B cell (primary cell): ENCODE data around the gene SPIRE1. TPM values are rescaled to one million over a fixed set of nuclear protein-coding genes. Genes with fewer than 3 reads are reported as not detected.

Source experiments
- ATAC-seq: fragments of 200-7000 bp; cut with Tn5 transposase; one replicate; pipeline ENCODE4 v1.10.0; 2021; ENCODE audit warnings: low read depth, mild to moderate bottlenecking, moderate number of reproducible peaks, moderate library complexity
- CTCF ChIA-PET: fragments of 350-600 bp; sonication (Branson Sonifier 250); formaldehyde crosslinking; loops from one replicate; lab custom pipeline; 2021; ENCODE audit warnings: antibody characterized with exemption, inconsistent platforms; lab: Charles Lee
- POLR2A ChIA-PET: fragments of 350-600 bp; sonication (Branson Sonifier 250); formaldehyde crosslinking; loops from one replicate; lab custom pipeline; 2021; ENCODE audit warnings: antibody characterized with exemption; lab: Charles Lee
- DNase-seq: peaks from one replicate; pipeline ENCODE4 v3.0.0; 2013
- H2AFZ ChIP-seq: 2 replicates; pipeline ENCODE4 v1.6.1; 2012; ENCODE audit warnings: mild to moderate bottlenecking, low read depth, low read length; ENCODE audit not compliant: insufficient read depth, poor library complexity, severe bottlenecking
- H3K27ac ChIP-seq, 2 donors: 1 replicate in 1 of 2; 2 replicates in 1 of 2; pipeline ENCODE4 v1.5.1; 2012 to 2013; ENCODE audit warnings: low read length in 2 of 2, mild to moderate bottlenecking in 2 of 2, moderate library complexity in 1 of 2
- H3K27me3 ChIP-seq, 4 experiments: fragments of 200-600 bp in 1 of 4; sonication (generic) in 1 of 4; replicated peaks in 1 of 4; 1 replicate in 2 of 4; 2 replicates in 2 of 4; pipeline versions ENCODE4 v1.6.1 to v1.7.0; 2013 to 2016; ENCODE audit warnings: low read length in 3 of 4, mild to moderate bottlenecking in 2 of 4, mixed read lengths in 1 of 4, moderate library complexity in 1 of 4; ENCODE audit not compliant: insufficient read depth in 4 of 4, control insufficient read depth in 3 of 4; ENCODE audit errors: control extremely low read depth in 1 of 4
- H3K36me3 ChIP-seq, 2 experiments: replicated peaks in 1 of 2; 1 replicate in 1 of 2; 2 replicates in 1 of 2; pipeline versions ENCODE4 v1.6.1 to v1.7.1; 2013; ENCODE audit warnings: low read length in 1 of 2; ENCODE audit not compliant: insufficient read depth in 2 of 2, control insufficient read depth in 1 of 2; ENCODE audit errors: control extremely low read depth in 1 of 2, extremely low read depth in 1 of 2
- H3K4me1 ChIP-seq, 2 donors: fragments of 200-600 bp in 1 of 2; sonication (generic) in 1 of 2; 1 replicate in 1 of 2; 2 replicates in 1 of 2; pipeline versions ENCODE4 v1.5.1 to v1.6.1; 2013 to 2017; ENCODE audit warnings: low read length in 2 of 2; ENCODE audit not compliant: control insufficient read depth in 2 of 2, insufficient read depth in 2 of 2
- H3K4me2 ChIP-seq: replicated peaks from 2 replicates; pipeline ENCODE3; 2012; ENCODE audit warnings: mild to moderate bottlenecking, low read depth, low read length; ENCODE audit not compliant: poor library complexity, severe bottlenecking
- H3K4me3 ChIP-seq, 5 experiments: fragments of 200-600 bp in 1 of 5; sonication (generic) in 1 of 5; 1 replicate in 3 of 5; 2 replicates in 2 of 5; pipeline versions ENCODE4 v1.5.1 to v1.7.0; 2011 to 2016; ENCODE audit warnings: low read length in 4 of 5, mild to moderate bottlenecking in 4 of 5, low read depth in 2 of 5, control low read depth in 1 of 5, moderate library complexity in 1 of 5; ENCODE audit not compliant: insufficient read depth in 1 of 5; ENCODE audit errors: control extremely low read depth in 1 of 5, extremely low read depth in 1 of 5
- H3K79me2 ChIP-seq: fragments of 200-600 bp; sonication (generic); one replicate; pipeline ENCODE4 v1.6.0; 2016; ENCODE audit warnings: low read length; ENCODE audit not compliant: control insufficient read depth, insufficient read depth
- H3K9ac ChIP-seq: fragments of 200-600 bp; sonication (generic); 2 replicates; pipeline ENCODE4 v1.6.1; 2017; ENCODE audit warnings: mild to moderate bottlenecking, low read length, moderate library complexity
- H3K9me3 ChIP-seq, 3 donors: one replicate each; pipeline versions ENCODE4 v1.6.1 to v1.7.1; 2013; ENCODE audit warnings: low read length in 2 of 3; ENCODE audit not compliant: control insufficient read depth in 2 of 3, insufficient read depth in 1 of 3; ENCODE audit errors: control extremely low read depth in 1 of 3
- H4K20me1 ChIP-seq: 2 replicates; pipeline ENCODE4 v1.6.0; 2012; ENCODE audit warnings: mild to moderate bottlenecking, low read length; ENCODE audit not compliant: insufficient read depth, control insufficient read depth, poor library complexity, severe bottlenecking
- H3K27ac Mint-ChIP-seq: one replicate; pipeline ENCODE4 v1.8.0; 2021; ENCODE audit warnings: mixed read lengths
- H3K27me3 Mint-ChIP-seq: one replicate; pipeline ENCODE4 v1.8.0; 2021; ENCODE audit warnings: mixed read lengths
- H3K4me1 Mint-ChIP-seq: one replicate; pipeline ENCODE4 v1.8.0; 2021; ENCODE audit warnings: mixed read lengths
- H3K4me3 Mint-ChIP-seq: one replicate; pipeline ENCODE4 v1.8.0; 2021; ENCODE audit warnings: mixed read lengths
- H3K9me3 Mint-ChIP-seq: one replicate; pipeline ENCODE4 v1.8.0; 2022; ENCODE audit warnings: mixed read lengths; ENCODE audit not compliant: insufficient read depth
- EZH2 ChIP-seq: IDR thresholded peaks from 2 replicates; pipeline ENCODE4 v1.6.1; 2012; ENCODE audit warnings: borderline replicate concordance, low read depth, mild to moderate bottlenecking, moderate library complexity, low read length; ENCODE audit not compliant: insufficient read depth, poor library complexity, severe bottlenecking
- WGBS: methylation state at CpG from one replicate; pipeline ENCODE4 v1.1.5; 2013; ENCODE audit warnings: missing lambda C conversion rate; ENCODE audit not compliant: insufficient coverage; 5-methylcytosine and 5-hydroxymethylcytosine counted together
- intact Hi-C: fragments of 100-400 bp; cut with micrococcal nuclease; formaldehyde crosslinking; loops from one replicate; pipeline ENCODE4 v1.10.0; 2022
- polyA plus RNA-seq: library from polyadenylated mRNA; depleted of rRNA; stranded (reverse); fragments of >200 nt; gene quantifications from 2 replicates; pipeline ENCODE4 v1.2.3, GENCODE V29; 2012
- total RNA-seq, 2 donors: library from RNA; stranded (reverse); fragments of 120-200 nt in 1 of 2; gene quantifications; 1 replicate in 1 of 2; 2 replicates in 1 of 2; pipeline versions ENCODE4 v1.2.3 to v1.2.4, GENCODE V29; 2013 to 2022
- TF ChIP-seq, protein P1 (sequence below): fragments of 200-600 bp; IDR thresholded peaks from one replicate; pipeline ENCODE4 v1.8.0; 2022; ENCODE audit warnings: antibody characterized with exemption, mild to moderate bottlenecking

The SPIRE1 gene
- total and polyA plus RNA-seq, 2 donors (not counting 1 experiment from before 2014, with no cell fraction given): 0.22 to 4.0 TPM

DNA sequence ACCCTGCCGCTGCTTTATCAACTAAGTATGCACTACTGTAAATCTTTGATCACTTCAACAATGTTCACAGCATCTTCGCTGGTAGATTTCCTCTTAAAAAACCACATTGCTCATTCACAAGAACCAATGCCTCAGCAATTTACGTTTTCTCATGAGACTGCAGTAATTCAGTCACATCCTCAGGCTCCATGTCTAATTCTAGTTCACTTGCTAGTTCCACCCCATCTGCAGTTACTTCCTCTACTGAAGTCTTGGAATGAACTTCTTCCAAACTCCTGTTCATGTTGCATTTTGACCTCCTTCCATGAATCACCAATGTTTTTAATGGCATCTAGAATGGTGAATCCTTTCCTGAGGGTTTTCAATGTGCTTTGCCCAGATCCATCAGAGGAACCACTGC is 214.4 kb downstream of the SPIRE1 start:
- H3K9me3 Mint-ChIP-seq: no peaks in the 10 kb centered on the region
- no peaks in the 10 kb centered on the region for H3K27me3 ChIP-seq
- ATAC-seq: no peak
- H3K4me1 Mint-ChIP-seq: no peaks in the 10 kb centered on the region
- intact Hi-C loops: no loop called here
- H3K27me3 Mint-ChIP-seq: no peaks in the 10 kb centered on the region
- H3K4me3 Mint-ChIP-seq: no peak overlapping the region
- POLR2A ChIA-PET: no interaction called here
- H3K27ac ChIP-seq: no peak overlapping the region
- 93% methylated on average over 3 of the region's 3 CpGs for WGBS
- no peak overlapping the region for H3K9ac ChIP-seq
- H3K79me2 ChIP-seq: no peaks in the 10 kb centered on the region
- DNase-seq: no peak
- H3K36me3 ChIP-seq: no peaks in the 10 kb centered on the region
- H3K4me1 ChIP-seq: no peaks in the 10 kb centered on the region
- no peak overlapping the region for H2AFZ ChIP-seq
- H3K27ac Mint-ChIP-seq: no peak overlapping the region
- no peak for TF ChIP-seq EZH2
- TF ChIP-seq, protein P1, sequence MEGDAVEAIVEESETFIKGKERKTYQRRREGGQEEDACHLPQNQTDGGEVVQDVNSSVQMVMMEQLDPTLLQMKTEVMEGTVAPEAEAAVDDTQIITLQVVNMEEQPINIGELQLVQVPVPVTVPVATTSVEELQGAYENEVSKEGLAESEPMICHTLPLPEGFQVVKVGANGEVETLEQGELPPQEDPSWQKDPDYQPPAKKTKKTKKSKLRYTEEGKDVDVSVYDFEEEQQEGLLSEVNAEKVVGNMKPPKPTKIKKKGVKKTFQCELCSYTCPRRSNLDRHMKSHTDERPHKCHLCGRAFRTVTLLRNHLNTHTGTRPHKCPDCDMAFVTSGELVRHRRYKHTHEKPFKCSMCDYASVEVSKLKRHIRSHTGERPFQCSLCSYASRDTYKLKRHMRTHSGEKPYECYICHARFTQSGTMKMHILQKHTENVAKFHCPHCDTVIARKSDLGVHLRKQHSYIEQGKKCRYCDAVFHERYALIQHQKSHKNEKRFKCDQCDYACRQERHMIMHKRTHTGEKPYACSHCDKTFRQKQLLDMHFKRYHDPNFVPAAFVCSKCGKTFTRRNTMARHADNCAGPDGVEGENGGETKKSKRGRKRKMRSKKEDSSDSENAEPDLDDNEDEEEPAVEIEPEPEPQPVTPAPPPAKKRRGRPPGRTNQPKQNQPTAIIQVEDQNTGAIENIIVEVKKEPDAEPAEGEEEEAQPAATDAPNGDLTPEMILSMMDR: no peak
- no peaks in the 10 kb centered on the region for H4K20me1 ChIP-seq
- CTCF ChIA-PET: no interaction called here
- no peak overlapping the region for H3K4me3 ChIP-seq
- H3K9me3 ChIP-seq: peaks cover 0 to 1% (median 0%) of the 10 kb centered on the region in 3 donors
- H3K4me2 ChIP-seq: no peak overlapping the region

DNA sequence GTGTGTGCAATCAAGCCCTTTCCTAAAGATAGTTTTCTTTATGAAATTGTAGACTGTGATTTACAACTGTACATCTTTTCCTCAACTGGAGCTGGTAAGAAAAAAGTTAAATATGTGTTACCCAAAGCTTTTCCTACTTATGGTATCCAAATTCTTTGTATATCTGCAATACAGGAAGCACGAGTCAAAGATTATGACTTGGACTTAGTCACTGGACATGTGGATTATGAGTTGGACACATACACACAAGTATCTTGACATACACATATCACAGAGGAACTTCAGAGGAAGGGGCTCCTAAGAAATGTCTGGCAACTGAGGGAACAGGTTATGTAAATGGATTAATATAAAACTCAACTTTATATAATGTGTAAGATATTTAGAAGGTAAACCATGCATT is 215.0 kb downstream of the SPIRE1 start:
- Histone ChIP-seq H3K4me1 (no peaks in the 10 kb centered on the region), H3K9ac (no peak overlapping the region), H3K36me3 (no peaks in the 10 kb centered on the region), H3K79me2 (no peaks in the 10 kb centered on the region), H3K27ac (no peak overlapping the region), H3K4me2 (no peak overlapping the region), H2AFZ (no peak overlapping the region), H3K4me3 (no peak overlapping the region), H4K20me1 (no peaks in the 10 kb centered on the region), H3K9me3 (peaks cover 0 to 1% (median 0%) of the 10 kb centered on the region in 3 donors), H3K27me3 (no peaks in the 10 kb centered on the region)
- ChIA-PET CTCF (no interaction called here), POLR2A (no interaction called here)
- ATAC-seq (no peak), DNase-seq (no peak)
- Mint-ChIP-seq H3K4me3 (no peak overlapping the region), H3K4me1 (no peaks in the 10 kb centered on the region), H3K9me3 (no peaks in the 10 kb centered on the region), H3K27ac (no peak overlapping the region), H3K27me3 (no peaks in the 10 kb centered on the region)
- no CpG with 5 or more reads among the region's 1 CpG for WGBS
- intact Hi-C loops: no loop called here
- TF ChIP-seq EZH2: no peak
- TF ChIP-seq, protein P1: no peak
